Fibroblast of the aortic adventitia (primary cell): ENCODE data around the gene MSANTD1. TPM values are rescaled to one million over a fixed set of nuclear protein-coding genes. Genes with fewer than 3 reads are reported as not detected.

ENCODE experiments used
- DNase-seq: peaks from one replicate; pipeline ENCODE4 v3.0.0-alpha.2; 2010; ENCODE audit warnings: low read depth
- H3K4me3 ChIP-seq: 2 replicates; pipeline ENCODE4 v1.5.1; 2011; ENCODE audit warnings: low read depth, mild to moderate bottlenecking, control low read depth, low read length, moderate library complexity
- total RNA-seq: library from RNA; depleted of rRNA; stranded (reverse); fragments of >200 nt; gene quantifications from 2 replicates; pipeline ENCODE4 v1.2.3, GENCODE V29; 2012; ENCODE audit warnings: low replicate concordance
- TF ChIP-seq, protein P1 (sequence below): IDR thresholded peaks from 2 replicates; pipeline ENCODE4 v1.5.1; 2011; ENCODE audit warnings: mild to moderate bottlenecking, low read length, control low read depth, inconsistent platforms; ENCODE audit not compliant: insufficient read depth

Gene MSANTD1
- total RNA-seq, 1 donor: 0.63 TPM

DNA sequence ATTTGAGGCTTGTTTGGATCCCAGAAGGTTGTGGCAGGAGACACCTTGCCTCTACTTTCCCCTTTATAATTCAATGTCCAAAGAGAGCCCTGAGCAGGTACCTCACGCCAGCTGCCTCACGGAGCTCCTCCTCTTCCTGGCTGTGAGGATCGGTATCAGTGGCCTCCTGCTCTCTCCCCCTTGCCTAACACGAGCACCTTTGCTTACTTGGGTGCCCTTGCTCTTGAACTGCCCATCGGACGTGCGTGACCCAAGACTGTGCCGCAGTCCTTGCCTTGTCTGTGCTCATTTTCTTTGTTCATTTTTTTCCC lies 27.8 kb upstream of the MSANTD1 start:
- no peak for DNase-seq
- TF ChIP-seq, protein P1, sequence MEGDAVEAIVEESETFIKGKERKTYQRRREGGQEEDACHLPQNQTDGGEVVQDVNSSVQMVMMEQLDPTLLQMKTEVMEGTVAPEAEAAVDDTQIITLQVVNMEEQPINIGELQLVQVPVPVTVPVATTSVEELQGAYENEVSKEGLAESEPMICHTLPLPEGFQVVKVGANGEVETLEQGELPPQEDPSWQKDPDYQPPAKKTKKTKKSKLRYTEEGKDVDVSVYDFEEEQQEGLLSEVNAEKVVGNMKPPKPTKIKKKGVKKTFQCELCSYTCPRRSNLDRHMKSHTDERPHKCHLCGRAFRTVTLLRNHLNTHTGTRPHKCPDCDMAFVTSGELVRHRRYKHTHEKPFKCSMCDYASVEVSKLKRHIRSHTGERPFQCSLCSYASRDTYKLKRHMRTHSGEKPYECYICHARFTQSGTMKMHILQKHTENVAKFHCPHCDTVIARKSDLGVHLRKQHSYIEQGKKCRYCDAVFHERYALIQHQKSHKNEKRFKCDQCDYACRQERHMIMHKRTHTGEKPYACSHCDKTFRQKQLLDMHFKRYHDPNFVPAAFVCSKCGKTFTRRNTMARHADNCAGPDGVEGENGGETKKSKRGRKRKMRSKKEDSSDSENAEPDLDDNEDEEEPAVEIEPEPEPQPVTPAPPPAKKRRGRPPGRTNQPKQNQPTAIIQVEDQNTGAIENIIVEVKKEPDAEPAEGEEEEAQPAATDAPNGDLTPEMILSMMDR: no peak
- no peak overlapping the region for H3K4me3 ChIP-seq

DNA sequence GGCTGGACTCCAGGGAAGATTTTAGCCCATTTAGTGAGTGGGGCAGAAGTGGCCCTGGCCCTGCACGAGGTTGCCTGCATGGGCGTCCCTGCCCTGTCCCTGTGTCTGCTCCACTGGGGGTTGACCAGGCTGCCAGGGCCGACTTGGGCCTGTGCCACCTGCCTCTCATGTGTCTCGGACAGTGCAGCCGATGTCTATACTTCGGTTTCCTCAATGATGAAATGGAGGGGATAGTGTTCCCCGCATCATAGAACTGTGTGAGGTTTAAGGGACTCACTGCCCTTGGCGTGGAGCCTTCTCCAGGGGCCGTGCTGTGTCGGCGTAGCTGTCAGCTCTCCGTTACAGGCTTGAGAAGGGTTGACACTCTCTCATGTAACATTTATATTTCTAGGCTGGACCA lies 27.0 kb upstream of the MSANTD1 start:
- no peak for DNase-seq
- TF ChIP-seq, protein P1: no peak
- no peak overlapping the region for H3K4me3 ChIP-seq

DNA sequence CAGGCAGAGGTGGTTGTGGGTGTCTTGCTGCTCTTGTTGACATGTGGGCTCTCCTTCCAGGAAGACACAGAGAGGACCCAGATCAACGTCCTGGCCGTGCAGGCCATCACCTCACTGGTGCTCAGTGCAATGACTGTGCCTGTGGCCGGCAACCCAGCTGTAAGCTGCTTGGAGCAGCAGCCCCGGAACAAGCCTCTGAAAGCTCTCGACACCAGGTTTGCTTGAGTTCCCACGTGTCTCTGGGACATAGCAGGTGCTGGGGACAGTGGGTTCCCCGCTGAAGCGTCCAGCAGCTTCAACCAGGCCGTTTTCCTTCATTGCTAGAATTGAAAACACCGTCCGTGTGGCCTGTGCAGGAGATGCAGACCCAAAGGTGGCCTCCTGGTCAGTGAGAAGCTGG lies 25.6 kb upstream of the MSANTD1 start:
- no peak overlapping the region for H3K4me3 ChIP-seq
- DNase-seq: no peak
- TF ChIP-seq, protein P1: no peak

DNA sequence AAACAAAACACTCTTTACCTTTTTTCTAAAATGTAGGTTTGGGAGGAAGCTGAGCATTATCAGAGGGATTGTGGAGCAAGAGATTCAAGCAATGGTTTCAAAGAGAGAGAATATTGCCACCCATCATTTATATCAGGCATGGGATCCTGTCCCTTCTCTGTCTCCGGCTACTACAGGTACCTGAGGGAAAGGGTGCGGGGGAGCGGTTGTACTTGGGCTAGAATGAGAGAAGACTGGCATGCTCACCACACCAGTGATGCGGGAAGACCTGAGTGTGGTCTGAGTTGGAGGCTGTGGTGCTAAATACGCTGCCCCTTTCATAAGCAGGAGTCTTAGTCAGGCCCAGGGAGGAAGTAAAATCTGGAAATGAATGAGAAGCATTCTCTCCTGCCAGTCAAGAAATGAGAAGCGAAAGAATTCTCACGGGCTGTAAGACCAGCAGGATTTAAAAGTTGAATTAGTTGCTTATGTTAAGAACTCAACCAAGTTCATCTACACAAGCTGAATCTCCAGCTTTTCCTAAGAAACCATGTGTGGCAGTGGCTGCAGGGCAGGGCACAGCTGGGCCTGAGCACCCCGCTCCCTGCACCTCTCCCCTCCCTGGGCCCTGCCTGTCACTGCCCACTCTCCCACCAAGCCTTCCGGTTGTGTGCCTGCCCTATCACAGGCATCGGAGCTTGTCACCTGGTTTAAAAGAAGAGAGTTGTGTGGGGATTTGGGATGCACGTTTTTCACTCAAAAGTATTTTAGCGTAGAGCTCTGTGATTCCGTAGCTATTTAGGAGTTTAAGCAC lies 24.8 kb upstream of the MSANTD1 start:
- TF ChIP-seq, protein P1: no peak
- H3K4me3 ChIP-seq: no peak overlapping the region
- no peak for DNase-seq

DNA sequence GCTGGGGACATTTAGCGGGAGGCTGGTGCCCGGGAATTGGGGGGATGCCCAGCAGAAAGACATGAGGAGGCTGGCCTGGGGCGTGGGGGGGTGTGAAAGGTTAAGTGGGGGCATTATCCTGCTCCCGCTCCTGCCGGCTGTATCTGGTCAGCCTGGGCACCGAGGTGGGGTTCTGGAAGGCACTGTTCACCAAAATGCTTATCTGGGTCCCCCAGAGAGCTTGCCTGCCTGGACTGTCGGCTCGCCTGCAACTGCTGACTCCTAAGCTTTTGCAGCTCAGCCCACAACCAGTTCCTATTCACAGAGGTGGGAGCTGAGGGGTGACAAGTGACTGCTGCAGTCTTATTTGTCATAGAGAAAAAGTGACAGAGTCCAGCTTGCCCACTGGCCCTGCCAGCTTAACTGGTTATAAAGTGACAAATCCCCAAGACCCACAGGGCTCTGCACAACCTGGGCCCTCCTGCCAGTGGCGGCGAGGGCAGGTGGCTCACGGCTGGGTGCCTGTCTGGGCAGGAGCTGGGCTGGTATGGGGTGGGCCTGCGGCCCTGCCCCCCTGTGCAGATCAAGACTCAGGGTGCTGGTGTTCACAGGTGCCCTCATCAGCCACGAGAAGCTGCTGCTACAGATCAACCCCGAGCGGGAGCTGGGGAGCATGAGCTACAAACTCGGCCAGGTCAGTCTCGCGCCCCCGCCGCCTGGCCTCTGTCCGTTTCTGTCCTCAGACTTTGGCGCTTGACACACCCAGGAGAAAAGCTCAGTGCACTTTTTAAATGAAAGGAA lies 23.7 kb upstream of the MSANTD1 start:
- DNase-seq: no peak
- H3K4me3 ChIP-seq: no peak overlapping the region
- TF ChIP-seq, protein P1: no peak

DNA sequence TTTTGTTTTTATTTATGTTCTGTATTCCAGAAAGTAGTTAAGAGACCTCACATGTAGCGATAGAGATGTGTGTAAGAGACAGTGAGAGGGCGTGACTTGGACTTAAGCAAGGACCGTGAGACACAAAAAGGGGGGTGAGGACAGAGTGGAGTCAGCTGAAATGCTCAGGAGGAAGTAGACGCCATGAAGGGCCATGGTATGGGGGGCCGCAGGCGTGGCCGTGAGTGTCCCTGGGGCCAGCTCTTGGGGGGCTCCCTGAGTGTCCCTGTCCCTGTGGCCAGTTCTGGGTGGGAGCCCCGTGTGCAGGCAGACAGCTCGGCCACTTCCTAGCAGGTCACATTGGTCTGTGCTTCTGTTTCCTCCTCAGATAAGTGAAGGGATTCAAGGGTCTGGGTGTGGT lies 23.0 kb upstream of the MSANTD1 start:
- DNase-seq: no peak
- H3K4me3 ChIP-seq: no peak overlapping the region
- TF ChIP-seq, protein P1: no peak
